AML-193 (cell line): ENCODE data around the gene PROK2.

Experiments used
- DNase-seq, 2 experiments: peaks; one replicate each; lab custom pipeline; 2025; lab: John Stamatoyannopoulos, UW

PROK2 gene, protein sequence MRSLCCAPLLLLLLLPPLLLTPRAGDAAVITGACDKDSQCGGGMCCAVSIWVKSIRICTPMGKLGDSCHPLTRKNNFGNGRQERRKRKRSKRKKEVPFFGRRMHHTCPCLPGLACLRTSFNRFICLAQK

DNA sequence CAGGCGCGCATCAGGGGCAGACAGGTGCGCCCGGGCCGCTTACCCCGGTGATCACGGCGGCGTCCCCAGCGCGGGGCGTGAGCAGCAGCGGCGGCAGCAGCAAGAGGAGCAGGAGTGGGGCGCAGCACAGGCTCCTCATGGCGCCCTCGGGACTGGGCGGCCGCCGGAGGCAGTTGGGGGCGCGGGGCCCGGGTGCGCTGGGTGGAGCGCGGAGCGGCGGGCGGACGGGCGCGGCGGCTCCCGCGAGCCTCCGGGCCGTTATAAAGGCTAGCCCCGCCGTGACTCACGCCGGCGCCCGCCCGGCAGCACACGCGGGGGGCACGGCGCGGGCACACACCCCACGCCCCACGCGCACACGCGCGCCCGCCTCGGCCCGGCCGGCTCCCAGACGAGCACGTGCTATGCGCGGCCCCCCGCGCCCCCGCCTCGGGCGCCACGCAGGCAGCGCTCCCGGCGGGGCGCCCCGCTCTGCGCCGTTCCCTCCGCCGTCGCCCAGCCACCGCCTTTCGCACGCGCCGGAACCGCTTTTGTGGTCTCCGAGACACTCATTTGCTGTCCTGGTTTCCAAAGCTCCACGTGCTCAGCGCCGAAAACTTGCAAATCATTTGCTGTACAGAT, at the start of gene PROK2:
PROK2 (minus strand) TSS at position 235 of the 618 bp plus-strand sequence; CDS start at position 139, 96 bp downstream.
- DNase-seq = no peak

DNA sequence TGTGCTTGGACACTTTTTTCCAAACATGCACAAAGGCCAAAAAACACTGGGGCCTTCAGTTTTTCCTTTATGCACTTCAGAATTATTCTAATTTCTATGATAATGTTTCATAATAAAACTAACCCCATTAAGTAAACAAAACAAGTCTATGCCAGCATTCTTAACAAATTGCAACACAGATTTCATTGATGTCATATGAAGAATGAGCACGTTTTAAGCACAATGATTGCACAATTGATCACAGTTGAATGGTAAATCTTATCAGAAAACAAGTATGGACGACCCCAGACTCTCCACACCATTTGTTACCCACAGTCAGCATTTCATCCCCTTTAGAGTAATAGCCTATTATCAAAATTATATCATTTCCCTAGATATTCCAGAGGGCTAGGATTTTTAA, 46.7 kb upstream of the PROK2 start:
- no peak for DNase-seq

DNA sequence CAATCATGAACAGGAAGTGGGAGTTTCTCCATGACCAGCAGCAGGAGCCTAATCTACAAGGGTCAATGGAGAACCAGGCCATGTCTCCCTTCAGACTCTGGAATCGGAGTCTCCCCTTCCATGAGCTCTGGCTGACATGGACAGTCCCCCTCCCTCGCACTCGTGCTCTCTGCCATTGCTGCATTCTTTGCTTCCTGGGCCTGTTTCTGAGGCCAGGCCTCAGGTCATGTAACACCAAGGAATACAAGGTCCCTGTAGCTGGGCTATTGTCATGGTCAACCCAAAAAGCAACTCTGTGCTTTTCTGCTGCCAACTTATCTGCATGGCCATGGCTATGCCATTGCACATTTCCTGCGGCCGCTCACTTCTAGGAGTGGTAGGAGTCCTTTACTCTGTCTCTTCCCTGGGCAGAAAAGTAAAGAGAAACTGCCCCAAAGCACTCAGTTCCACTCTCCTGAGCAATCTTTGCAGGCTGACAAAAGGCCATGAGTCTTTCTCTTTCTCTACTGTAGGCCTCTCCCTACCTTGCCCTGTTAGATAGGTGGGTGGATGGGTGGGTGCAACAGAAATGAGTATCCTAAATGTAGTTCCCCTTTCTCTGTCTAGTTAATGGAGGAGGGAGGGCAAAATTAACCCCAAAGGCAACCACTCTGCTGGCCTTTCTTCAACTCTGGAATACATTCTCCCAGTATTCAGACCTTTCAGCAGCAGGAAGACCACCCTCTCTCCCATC, 40.8 kb upstream of the PROK2 start:
- no peak for DNase-seq

DNA sequence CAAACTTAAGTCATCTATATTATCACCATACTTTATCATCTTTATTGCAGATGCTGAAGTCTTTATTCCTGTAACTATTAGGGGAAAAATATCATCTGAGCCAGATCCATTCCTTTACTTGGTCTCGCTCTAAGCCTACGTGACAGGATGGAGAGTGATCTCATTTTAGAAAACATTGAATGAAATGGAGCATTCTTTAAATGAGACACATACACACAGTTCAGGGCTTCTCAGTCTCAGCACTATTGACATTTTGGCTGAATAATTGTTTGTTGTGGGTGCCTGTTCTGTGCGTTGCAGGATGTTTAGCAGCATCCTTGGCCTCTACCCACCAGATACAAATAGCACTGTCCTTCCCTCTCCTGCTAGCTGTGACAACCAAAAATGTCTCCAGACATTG, 36.2 kb upstream of the PROK2 start:
- no peak for DNase-seq

DNA sequence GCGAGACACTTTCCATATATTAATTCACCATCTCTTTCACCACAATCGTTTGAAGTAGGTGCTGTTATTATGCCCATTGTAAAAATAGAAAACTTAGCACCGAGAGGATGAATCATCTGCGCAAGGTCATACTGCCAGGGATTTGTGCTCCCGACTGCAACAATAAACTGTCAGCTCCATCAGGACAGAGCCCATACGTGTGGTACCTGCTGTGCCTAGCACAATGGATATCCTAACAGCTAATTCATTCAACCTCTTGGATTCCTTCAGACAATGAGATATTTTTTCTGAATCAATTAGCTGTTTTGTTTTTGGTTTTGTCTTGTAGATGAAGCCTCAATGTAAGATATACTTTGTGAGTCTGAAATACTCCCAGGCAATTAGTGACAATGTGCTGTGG, 32.3 kb upstream of the PROK2 start:
- DNase-seq = no peak

DNA sequence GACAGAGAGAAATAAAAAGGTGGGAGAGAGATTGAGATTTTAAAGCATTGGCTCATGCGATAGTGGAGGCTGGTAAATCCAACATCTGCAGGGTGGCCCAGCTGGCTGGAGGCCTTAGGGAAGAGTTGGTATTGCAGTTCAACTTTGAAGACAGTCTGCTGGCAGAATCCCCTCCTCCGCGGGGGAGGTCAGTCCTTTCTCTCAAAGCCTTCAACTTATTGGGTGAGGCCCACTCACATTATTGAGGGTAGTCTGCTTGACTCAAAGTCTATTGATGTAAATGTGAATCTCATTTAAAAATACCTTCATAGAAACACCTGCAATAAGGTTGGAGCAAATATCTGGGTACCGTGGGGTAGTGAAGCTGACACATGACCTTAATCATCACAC, 31.8 kb upstream of the PROK2 start:
- no peak for DNase-seq

DNA sequence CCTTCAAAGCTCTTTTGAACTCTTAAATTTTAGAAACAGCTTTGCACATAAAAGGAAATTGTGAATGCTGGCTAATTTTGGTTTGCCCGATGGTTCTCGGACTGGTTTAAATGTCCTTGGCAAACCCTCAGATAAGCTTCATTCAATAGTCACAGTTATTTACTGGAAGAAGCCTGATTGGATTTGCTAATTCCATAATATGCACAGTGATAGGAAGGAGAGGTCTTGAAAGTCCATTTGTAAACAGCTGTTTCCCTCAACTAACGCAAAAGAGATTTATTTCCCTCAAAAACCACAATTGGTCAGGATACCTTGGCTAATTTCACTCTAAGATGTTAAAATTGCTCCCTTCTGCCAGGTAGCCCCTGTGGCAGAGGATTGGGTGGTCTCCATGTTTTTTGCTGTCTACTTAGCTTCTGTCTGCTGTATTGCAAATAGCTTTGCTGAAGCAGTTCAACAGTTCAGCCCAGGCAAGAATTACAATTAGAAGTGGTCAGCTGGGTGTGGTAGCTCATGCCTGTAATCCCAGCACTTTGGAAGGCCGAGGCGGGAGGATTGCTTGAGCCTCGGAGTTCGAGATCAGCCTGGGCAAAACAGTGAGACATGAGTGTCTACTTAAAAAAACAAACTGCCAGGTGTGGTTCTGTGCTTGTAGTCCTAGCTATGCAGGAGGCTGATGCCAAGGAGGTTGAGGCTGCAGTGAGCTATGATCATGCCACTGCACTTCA, 30.6 kb upstream of the PROK2 start:
- DNase-seq = no peak

DNA sequence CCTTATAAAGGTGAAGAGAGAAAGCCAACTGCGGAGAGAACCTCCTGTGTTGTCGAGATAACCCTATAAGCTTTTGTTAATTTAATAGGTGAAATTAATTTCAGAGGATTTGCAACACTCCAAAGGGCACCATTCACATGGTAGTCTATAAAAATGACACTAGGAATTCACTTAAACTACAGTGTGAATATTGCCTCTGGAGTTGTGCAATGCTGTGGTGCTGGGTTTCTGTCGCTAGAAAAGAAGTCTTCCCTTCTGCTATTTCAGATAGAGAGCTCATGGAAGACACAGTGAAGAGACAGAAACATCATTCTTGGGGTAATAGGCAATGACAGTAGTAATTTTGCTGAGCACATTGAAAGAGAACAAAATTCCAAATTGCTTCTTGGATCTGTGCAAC, 28.8 kb upstream of the PROK2 start:
- peak; percentile 63 to 85 for DNase-seq

DNA sequence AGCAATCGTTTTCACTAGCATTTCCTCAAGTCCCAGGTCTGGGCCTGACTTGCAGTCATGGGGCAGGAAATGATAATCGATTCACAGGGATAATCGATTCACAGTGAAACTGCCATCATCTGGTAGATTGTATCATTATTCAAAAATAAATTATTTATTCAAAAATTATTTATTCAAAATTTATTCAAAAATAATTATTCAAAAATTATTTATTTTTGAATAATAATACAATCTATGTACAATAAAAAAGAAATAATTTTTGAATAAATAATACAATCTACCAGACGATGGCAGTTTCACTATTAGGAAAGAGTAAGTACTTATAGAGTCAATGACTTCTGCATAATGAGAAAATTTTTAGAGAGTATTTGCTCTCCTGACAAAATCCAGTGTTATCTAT, 28.1 kb upstream of the PROK2 start:
- no peak for DNase-seq

DNA sequence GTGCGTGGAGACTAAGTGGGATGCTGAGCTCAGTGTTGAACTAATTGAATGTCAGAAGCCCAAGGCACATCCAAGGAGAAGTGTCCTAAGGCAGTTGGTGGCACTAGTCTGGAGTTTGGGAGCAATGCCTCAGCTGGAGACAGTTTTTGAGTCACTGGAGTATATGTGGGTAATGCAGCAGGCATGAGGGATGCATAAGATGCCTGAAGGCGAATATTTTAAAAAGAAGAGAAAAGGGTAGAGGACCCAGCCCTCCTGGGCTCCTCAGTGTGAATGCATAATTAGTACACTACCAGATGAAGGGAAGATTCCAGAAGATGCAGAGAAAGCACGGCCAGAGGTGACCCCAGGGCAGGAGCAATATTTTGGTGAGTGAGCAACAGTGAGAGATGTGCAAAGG, 25.1 kb upstream of the PROK2 start:
- DNase-seq = no peak

DNA sequence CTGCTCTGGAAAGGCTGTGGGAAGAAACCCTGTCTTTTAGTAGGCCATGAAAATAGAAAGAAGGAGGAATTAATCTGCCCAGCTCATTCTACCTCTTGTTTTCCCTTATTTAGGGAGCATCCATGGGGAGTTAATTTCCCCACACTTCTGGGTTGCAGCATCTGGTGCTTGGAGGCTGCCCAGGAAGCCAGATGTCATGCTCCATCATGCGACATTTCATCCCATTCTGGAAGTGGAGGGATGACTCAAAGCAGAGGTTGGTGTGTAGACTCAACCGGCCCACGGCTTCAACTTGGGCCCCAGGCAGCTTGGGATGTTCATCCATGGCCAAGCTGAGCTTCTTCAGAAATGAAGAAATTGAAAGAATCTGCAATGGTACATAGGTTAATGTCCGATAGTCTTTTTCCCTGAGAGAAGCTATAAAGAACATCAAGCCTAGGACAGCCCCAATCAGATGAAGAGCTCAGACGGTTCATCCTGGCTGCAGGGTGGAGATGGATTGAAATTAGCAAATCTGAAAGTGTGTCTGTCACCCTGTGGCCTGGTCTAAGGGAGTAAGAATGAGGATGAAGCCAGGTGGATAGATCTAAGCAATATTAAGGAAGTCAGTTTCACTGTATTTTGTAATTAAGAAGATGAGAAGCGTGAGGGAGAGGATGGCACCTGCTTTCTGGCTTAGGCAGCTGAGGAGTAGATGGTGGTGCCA, 24.5 kb upstream of the PROK2 start:
- DNase-seq = no peak

DNA sequence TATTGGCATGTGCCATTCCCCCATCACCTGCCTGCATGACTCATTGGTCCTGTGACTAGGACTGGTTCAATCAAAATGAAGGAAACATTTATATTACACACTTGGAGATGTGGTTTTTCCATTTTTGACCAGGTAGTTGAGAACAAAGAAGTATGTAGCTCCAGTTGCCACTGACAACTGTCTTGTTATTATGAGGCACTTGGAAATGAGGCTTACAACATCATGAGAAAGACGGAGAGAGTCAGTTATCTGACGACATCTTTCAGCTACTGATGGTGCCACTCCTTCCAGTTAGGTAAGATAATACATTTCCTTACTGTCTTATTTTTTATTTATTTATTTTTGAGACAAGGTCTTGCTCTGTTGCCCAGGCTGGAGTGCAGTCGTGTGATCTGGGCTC, 21.8 kb upstream of the PROK2 start:
- peak; percentile 42 to 66 for DNase-seq

DNA sequence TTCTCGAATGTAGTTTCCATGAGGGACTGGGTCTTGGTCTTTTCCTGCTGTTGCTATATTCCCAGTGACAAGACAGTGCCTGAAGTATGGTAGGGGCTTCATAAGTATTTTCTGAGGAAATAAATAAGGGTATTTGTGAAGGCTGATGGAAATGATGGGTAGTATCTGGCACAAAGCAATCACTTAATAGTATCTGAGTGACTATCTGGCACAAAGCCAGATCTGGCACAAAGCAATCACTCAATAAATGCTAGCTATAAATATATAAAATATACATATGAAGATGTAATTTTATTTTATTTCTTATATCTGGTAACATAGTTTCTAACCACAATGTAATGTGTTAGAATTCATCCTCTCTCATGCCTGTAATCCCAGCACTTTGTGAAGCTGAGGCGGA, 20.7 kb upstream of the PROK2 start:
- no peak for DNase-seq

DNA sequence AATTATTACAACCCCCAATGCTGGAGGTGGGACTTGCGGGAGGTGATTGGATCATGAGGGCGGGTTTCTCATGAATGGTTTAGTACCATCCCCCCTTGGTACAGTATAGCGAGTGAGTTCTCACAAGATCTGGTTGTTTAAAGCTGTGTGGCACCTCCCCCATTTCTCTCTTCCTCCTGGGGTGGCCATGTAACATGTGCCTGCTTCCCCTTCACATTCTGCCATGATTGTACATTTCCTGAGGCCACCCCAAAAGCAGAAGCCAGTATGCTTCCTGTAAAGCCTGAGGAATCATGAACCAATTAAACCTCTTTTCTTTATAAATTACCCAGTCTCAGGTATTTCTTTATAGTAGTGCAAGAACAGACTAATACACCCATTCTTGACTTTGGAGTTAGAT, 20.3 kb upstream of the PROK2 start:
- DNase-seq = peak; percentile 79 to 84

DNA sequence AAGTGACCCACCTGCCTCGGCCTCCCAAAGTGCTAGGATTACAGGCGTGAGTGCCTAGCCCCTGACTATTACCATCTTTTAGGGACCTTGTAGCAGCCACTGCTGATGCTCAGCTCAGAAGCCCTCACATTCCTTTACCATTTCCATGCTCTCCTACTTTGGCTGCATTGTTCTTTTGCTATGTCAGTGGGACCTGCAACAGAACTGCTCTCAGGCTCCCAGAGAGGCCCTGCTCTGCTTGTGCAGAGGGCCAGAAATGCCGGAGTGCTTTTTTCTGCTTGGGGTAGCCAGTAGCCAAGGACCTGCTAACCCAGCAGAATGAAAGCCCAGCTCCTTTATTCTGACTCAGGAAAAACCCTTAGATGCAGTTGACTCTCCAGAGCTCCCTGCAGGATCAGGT, 18.3 kb upstream of the PROK2 start:
- DNase-seq = no peak

DNA sequence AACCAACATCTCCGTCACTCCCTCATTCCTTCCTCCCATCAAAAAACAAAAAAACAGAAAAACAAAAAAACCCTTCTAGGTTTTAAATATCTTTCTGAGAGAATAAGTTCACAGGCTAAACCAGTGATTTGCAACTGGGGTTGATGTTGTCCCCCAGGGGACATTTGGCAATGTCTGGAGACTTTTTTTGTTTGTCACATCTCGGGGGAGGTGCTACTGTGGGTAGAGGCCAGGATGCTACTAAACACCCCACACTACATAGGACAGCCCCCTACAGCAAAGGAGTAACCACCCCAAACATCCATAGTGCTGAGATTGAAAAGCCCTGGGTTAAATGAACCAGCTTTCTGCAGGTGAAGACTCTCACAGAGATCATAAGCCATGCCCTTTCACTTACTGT, 17.0 kb upstream of the PROK2 start:
- DNase-seq = no peak

DNA sequence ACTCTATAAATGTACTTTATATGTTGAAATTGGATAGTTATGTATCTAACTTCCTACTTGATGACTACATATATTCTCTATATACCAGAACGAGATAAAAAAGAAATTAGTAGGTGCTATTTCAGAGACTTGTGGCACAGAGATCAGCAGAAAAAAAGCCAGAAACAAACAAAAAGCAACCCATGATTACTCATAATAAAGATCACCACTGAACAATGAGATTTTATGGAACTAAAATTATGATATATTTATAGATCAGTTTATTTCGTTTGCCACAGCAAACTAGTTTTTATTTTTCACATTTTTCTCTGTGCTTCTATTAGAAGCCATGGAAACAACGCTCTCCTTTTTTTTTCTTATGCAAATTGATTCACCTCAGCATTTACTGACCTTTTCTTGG, 15.1 kb upstream of the PROK2 start:
- no peak for DNase-seq

DNA sequence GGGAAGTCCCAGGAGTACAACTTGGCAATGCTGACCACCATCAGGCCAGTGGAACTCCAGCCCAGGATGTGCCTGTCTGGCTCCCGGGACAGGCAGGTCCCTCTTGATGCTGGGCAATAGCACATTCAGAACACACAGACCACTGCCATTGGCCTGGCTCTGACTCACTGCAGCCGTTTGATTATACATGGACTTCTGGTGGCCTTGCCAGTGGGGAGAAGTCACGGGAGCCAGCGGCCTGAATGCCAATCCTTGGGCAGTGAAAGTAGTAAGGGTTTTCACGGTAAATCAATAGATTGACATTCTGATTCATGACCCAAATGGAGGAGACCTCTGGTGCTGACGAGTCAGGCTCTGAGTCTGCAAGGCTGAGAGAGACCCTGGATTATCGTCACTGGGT, 12.5 kb upstream of the PROK2 start:
- no peak for DNase-seq

DNA sequence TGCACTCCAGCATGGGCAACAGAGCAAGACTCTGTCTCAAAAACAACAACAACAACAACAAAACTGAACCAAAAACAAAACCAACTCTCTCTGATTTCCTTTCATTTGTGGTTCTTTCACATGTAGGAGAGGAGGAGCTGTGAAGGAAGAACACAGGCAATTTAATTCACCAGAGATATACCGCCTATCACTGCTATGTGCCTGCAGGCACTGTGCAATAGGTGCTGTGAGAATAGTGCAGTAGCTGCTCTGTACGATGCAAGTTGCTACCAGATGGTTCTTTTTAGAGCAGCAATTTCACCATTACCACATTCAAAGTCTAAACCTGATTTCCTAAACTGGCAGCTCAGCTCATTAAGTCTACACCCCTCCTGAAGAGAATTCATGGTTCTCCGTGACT, 11.3 kb upstream of the PROK2 start:
- no peak for DNase-seq

DNA sequence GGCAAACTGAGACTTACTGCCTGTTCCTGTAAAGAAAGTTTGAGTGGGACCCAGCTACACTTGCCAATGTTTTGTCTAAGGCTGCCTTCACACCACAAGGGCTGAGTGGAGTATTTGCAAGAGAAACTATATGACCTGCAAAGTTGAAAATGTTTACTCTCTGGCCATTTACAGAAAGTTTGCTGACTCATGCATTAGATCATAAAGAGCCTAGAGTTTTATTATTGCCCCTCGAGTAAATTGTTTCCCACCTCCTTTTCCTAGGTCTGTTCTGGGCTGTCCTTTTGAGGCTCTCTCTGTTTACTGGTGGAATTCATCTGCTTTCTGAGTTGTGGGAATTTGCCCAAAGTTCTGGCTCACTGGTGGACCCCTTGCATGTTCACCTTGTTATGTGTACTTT, 6.7 kb upstream of the PROK2 start:
- no peak for DNase-seq

DNA sequence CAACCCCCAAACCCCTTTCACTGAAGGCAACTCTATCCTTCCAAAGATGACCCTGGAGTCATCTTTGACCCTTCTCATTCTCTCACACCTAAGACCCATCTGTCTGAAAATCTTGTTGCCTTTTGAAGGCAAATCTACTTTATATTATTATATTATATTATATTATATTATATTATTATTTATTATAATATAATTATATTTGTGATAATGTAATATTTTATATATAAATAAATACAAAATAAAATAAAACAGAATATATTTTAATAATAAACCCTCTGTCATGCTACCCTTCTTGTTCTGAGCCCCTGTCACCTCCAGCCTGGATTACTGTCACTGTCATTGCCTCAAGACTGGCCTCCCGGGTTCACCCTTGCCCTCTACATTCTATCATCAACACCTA, 5.0 kb upstream of the PROK2 start:
- no peak for DNase-seq

DNA sequence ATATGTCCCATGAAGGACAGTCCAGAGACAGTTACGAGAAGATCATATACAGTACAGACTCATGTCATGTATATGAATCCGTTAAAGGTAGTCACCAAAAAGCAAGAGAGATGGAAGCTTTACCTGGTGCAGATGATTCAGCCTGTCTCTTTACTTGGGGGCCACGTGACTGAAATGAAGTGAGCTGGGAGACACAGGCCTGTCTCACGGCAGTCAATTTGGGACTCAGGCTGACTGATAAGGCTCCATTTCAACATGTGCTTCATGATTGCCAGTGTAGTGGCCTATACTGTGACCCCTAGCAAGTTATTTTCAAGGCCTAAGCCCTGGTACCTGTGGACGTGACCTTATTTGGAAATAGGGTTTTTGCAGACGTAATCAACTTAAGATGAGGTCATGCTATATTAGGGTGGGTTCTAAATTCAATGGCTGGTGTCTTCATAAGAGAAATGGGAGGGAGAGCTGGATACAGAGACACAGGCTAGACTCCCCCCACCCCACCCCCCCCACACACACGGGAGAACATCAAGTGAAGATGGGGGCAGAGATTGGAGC, 3.0 kb upstream of the PROK2 start:
- no peak for DNase-seq
